C4-2B (cell line): ENCODE data around the gene KRTAP10-12.

ENCODE experiments used
- CTCF ChIP-seq: fragments of 450-650 bp; conservative IDR thresholded peaks from 2 replicates; pipeline ENCODE4 v1.5.1; 2017; ENCODE audit warnings: mild to moderate bottlenecking
- ZFX ChIP-seq: fragments of 450-650 bp; IDR thresholded peaks from 2 replicates; pipeline ENCODE4 v1.6.1; 2017

GRCh38 chr21:44701023-44701400 lies 4.0 kb downstream of the KRTAP10-12 start:
- TF ChIP-seq CTCF (no peak), ZFX (no peak)
